ENCODE results near the gene PRPF19. TPM values are rescaled to one million over a fixed set of nuclear protein-coding genes. Genes with fewer than 3 reads are reported as not detected.

PRPF19 gene
- total RNA-seq, 2 donors from 2014 or later = 22.1 to 27.0 TPM

DNA sequence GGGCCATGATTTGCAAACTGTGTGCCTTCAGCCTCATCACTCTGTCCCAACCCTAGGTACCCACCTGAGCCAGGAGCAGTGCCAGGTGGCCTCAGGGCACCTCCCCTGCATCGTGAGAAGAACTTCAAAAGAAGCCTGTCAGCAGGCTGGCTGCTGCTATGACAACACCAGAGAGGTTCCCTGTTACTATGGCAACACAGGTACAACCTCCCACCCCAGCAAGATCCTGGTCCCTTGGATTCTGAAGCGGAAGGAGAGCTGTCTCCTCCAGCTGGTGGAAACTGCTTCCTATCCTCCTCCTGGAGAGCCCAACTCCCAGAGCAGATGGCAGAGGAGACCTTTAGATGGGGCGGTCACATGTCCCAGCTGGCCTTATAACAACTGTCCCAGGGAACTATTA is 36.1 kb downstream of the PRPF19 start:
- 59 to 71% methylated on average over 3 of the region's 3 CpGs for WGBS, 2 donors
- intact Hi-C loops (cut with DNase I) = no loop called here
- H3K9me3 ChIP-seq = no peaks in the 10 kb centered on the region
- H3K27me3 ChIP-seq = no peaks in the 10 kb centered on the region
- H3K36me3 ChIP-seq (replicated peaks in 1 of 2; ENCODE audit: insufficient read depth in 1 of 2, low read depth in 2 of 2) = no peaks in the 10 kb centered on the region
- ATAC-seq = no peak
- peak in 2 of 4 donors; percentile 34 to 37 for DNase-seq
- TF ChIP-seq POLR2A (IDR thresholded peaks at IDR 0.05) = no peak
- TF ChIP-seq, protein P1, sequence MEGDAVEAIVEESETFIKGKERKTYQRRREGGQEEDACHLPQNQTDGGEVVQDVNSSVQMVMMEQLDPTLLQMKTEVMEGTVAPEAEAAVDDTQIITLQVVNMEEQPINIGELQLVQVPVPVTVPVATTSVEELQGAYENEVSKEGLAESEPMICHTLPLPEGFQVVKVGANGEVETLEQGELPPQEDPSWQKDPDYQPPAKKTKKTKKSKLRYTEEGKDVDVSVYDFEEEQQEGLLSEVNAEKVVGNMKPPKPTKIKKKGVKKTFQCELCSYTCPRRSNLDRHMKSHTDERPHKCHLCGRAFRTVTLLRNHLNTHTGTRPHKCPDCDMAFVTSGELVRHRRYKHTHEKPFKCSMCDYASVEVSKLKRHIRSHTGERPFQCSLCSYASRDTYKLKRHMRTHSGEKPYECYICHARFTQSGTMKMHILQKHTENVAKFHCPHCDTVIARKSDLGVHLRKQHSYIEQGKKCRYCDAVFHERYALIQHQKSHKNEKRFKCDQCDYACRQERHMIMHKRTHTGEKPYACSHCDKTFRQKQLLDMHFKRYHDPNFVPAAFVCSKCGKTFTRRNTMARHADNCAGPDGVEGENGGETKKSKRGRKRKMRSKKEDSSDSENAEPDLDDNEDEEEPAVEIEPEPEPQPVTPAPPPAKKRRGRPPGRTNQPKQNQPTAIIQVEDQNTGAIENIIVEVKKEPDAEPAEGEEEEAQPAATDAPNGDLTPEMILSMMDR (IDR thresholded peaks at IDR 0.05) = no peak
- H3K27ac ChIP-seq = no peak overlapping the region
- H3K4me3 ChIP-seq = no peak overlapping the region
- no peaks in the 10 kb centered on the region for H3K4me1 ChIP-seq

DNA sequence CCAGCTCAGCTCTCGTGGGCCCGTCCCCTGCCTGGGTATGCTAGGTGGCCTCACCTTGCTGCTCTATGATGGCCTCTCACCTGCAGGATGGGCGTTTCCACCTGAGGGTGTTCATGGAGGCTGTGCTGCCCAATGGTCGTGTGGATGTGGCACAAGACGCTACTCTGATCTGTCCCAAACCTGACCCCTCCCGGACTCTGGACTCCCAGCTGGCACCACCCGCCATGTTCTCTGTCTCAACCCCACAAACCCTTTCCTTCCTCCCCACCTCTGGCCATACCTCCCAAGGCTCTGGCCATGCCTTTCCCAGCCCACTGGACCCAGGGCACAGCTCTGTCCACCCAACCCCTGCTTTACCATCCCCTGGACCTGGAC is 36.9 kb downstream of the PRPF19 start:
- TF ChIP-seq, protein P1 (IDR thresholded peaks at IDR 0.05) = no peak
- ATAC-seq = no peak
- intact Hi-C loops (cut with DNase I) = no loop called here
- Histone ChIP-seq H3K4me1 (no peaks in the 10 kb centered on the region), H3K27ac (no peak overlapping the region), H3K36me3 (replicated peaks in 1 of 2; ENCODE audit: insufficient read depth in 1 of 2, low read depth in 2 of 2) (no peaks in the 10 kb centered on the region), H3K4me3 (no peak overlapping the region), H3K9me3 (no peaks in the 10 kb centered on the region), H3K27me3 (no peaks in the 10 kb centered on the region)
- no peak for DNase-seq
- 81 to 88% methylated on average over 7 of the region's 7 CpGs for WGBS, 2 donors

DNA sequence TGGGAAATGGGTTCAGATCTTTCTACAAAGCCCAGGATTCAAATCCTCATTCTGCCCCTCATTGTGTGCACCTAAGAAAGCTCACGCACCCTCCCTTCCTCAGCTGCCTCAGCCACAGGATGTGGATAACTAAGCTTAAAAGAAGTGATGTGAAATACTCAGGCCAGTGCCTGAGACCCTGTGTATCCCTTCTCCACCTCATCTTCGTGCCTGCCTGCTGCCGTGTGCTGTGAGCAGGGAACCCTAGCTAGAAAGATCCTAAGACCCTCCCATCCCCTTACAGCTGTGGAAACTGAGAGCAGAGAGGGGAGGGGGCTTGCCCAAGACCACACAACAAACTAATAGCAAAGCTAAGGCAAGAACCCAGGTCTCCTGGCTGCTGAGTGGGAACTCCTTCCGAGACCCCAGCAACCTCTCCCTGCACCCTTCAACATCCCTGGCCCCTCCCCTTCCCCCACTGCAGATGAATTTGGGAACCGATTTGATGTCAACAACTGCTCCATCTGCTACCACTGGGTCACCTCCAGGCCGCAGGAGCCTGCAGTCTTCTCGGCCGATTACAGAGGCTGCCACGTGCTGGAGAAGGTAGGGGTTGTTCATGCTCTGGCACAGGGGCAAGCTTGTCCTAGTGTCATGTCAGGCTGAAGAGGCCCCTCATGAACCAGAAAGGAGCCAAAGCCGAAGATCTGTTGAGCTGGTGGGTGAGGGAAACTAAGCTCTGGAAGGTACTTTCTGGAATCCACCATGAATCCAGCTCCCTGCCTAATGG is 37.5 kb downstream of the PRPF19 start:
- 65 to 72% methylated on average over 5 to 10 of the region's 10 CpGs for WGBS, 2 donors
- Histone ChIP-seq H3K9me3 (no peaks in the 10 kb centered on the region), H3K36me3 (replicated peaks in 1 of 2; ENCODE audit: insufficient read depth in 1 of 2, low read depth in 2 of 2) (no peaks in the 10 kb centered on the region), H3K27ac (no peak overlapping the region), H3K4me3 (no peak overlapping the region), H3K4me1 (no peaks in the 10 kb centered on the region), H3K27me3 (no peaks in the 10 kb centered on the region)
- no peak for TF ChIP-seq POLR2A (IDR thresholded peaks at IDR 0.05)
- TF ChIP-seq, protein P1 (IDR thresholded peaks at IDR 0.05) = no peak
- intact Hi-C loops (cut with DNase I) = no loop called here
- DNase-seq (no peak), ATAC-seq (no peak)

DNA sequence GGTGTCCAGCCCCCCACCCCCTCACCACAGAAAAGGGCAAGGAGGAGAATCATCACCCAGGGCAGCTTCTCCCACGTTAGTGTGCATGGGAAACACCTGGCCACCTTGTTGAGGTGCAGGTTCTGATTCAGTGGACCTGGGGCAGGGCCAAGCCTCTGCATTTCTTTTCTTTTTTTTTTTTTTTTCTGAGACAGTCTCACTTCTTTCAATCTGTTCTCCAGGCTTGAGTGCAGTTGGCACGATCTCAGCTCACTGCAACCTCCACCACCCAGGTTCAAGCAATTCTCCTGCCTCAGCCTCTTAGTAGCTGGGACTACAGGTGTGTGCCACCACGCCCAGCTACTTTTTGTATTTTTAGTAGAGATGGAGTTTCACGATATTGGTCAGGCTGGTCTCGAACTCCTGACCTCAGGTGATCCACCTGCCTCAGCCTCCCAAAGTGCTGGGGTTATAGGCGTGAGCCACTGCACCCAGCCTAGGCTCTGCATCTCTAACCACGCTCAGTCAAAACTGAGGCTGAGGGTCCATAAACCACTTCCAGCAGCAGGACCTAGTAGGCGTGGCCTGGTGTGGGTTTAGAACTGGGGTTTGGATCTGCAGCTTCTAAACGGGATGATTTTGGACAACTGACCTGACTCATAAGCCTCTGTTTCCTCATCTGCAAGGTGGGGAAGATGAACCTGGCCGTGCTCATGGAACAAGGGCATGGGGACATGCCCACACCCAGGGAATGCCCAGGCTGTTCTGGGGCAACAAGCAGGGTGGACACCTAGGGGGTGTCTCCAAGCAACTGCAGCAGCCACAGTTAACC is 38.3 kb downstream of the PRPF19 start:
- Histone ChIP-seq H3K36me3 (replicated peaks in 1 of 2; ENCODE audit: insufficient read depth in 1 of 2, low read depth in 2 of 2) (no peaks in the 10 kb centered on the region), H3K4me3 (no peak overlapping the region), H3K4me1 (no peaks in the 10 kb centered on the region), H3K27ac (no peak overlapping the region), H3K9me3 (no peaks in the 10 kb centered on the region), H3K27me3 (no peaks in the 10 kb centered on the region)
- TF ChIP-seq, protein P1 (IDR thresholded peaks at IDR 0.05) = no peak
- TF ChIP-seq POLR2A (IDR thresholded peaks at IDR 0.05) = no peak
- ATAC-seq (no peak), DNase-seq (no peak)
- intact Hi-C loops (cut with DNase I) = no loop called here
- 72 to 77% methylated on average over 9 to 10 of the region's 10 CpGs for WGBS, 2 donors
